OCI-LY1 (cell line): ENCODE measurements around the gene ZNF365.

Experiments
- H2AFZ ChIP-seq: fragments of 200-600 bp; sonication (generic), shearing (Covaris generic); 2 replicates; pipeline ENCODE4 v1.6.0; 2014; ENCODE audit warnings: antibody characterized with exemption, mild to moderate bottlenecking, low read length
- H3F3A ChIP-seq: fragments of 200-600 bp; sonication (generic), shearing (Covaris generic); 2 replicates; pipeline ENCODE4 v1.6.0; 2014; ENCODE audit warnings: mild to moderate bottlenecking, antibody characterized with exemption, low read length, moderate library complexity; ENCODE audit not compliant: insufficient read depth
- H3K27ac ChIP-seq: fragments of 200-600 bp; sonication (generic); 2 replicates; pipeline ENCODE4 v1.5.1; 2014; ENCODE audit warnings: low read length, mixed run types, mild to moderate bottlenecking, low read depth; ENCODE audit not compliant: poor library complexity, severe bottlenecking
- H3K27me3 ChIP-seq: fragments of 200-600 bp; sonication (generic); 2 replicates; pipeline ENCODE4 v1.6.0; 2014; ENCODE audit warnings: antibody characterized with exemption, mild to moderate bottlenecking, low read length, moderate library complexity; ENCODE audit not compliant: insufficient read depth
- H3K36me3 ChIP-seq: fragments of 200-600 bp; sonication (generic); 2 replicates; pipeline ENCODE4 v1.6.1; 2014; ENCODE audit warnings: mild to moderate bottlenecking, antibody characterized with exemption, low read length, moderate library complexity, mixed read lengths; ENCODE audit not compliant: insufficient read depth
- H3K4me1 ChIP-seq: fragments of 200-600 bp; sonication (generic); 2 replicates; pipeline ENCODE4 v1.5.1; 2014; ENCODE audit warnings: mild to moderate bottlenecking, low read length, moderate library complexity; ENCODE audit not compliant: insufficient read depth, severe bottlenecking
- H3K4me2 ChIP-seq: fragments of 200-600 bp; sonication (generic), shearing (Covaris generic); 2 replicates; pipeline ENCODE4 v1.6.1; 2014; ENCODE audit warnings: low read length
- H3K4me3 ChIP-seq: fragments of 200-600 bp; sonication (generic); 2 replicates; pipeline ENCODE4 v1.5.1; 2014; ENCODE audit warnings: low read length, low read depth, mild to moderate bottlenecking, mixed read lengths; ENCODE audit not compliant: poor library complexity, severe bottlenecking
- H3K79me2 ChIP-seq: fragments of 200-600 bp; shearing (Covaris generic); 2 replicates; pipeline ENCODE4 v1.6.1; 2016; ENCODE audit warnings: mixed run types, low read length, mixed read lengths; ENCODE audit not compliant: insufficient read depth
- H3K9ac ChIP-seq: fragments of 200-600 bp; sonication (generic), shearing (Covaris generic); 2 replicates; pipeline ENCODE4 v1.6.1; 2014; ENCODE audit warnings: mild to moderate bottlenecking, low read length, mixed read lengths
- H3K9me2 ChIP-seq: fragments of 200-600 bp; sonication (generic), shearing (Covaris generic); 2 replicates; pipeline ENCODE4 v1.6.1; 2014; ENCODE audit warnings: low read depth, mild to moderate bottlenecking, low read length, mixed read lengths
- H3K9me3 ChIP-seq: fragments of 200-600 bp; shearing (Covaris generic); 2 replicates; pipeline ENCODE4 v1.6.1; 2014; ENCODE audit warnings: low read length, mixed read lengths
- H4K20me1 ChIP-seq: fragments of 200-600 bp; sonication (generic), shearing (Covaris generic); 2 replicates; pipeline ENCODE4 v1.6.0; 2016; ENCODE audit warnings: mild to moderate bottlenecking, low read length; ENCODE audit not compliant: insufficient read depth
- EZH2 ChIP-seq: fragments of 200-600 bp; sonication (generic), shearing (Covaris generic); IDR thresholded peaks from 2 replicates; pipeline ENCODE4 v1.8.0; 2017; ENCODE audit warnings: borderline replicate concordance, mixed run types, mild to moderate bottlenecking, antibody characterized with exemption, low read length, moderate library complexity, mixed read lengths
- TF ChIP-seq, protein P1 (sequence below): fragments of 200-600 bp; sonication (generic), shearing (Covaris generic); IDR thresholded peaks from 2 replicates; pipeline ENCODE4 v1.5.1; 2017; ENCODE audit warnings: mild to moderate bottlenecking, antibody characterized with exemption, low read length, moderate library complexity, mixed read lengths

Gene ZNF365

DNA sequence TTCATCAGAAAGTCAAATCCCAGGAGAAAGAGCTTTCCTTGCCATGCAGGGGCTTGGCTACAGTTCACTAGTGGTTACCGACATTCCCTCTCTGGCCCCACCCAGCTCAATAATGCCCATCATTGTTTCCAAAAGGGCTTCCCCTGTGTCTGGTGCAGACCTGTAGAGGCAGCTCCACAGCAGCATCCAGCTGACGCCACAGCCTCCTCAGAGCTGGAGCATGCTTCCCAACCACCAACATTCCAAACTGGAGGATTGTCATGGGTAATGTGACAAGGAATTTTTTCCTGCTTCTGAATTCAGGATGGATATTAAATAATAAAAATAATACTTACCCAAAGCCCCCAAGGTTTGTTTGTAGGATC is 77.4 kb downstream of the ZNF365 start:
- H3K27ac ChIP-seq = no peak overlapping the region
- no peaks in the 10 kb centered on the region for H3K36me3 ChIP-seq
- H3K4me2 ChIP-seq = no peak overlapping the region

More for the DNA sequence above, 77.4 kb downstream of the ZNF365 start:
- Histone ChIP-seq H3F3A (no peaks in the 10 kb centered on the region), H4K20me1 (no peaks in the 10 kb centered on the region), H3K9me2 (no peaks in the 10 kb centered on the region), H3K27me3 (no peaks in the 10 kb centered on the region), H3K9me3 (no peaks in the 10 kb centered on the region), H3K4me3 (no peak overlapping the region), H2AFZ (no peak overlapping the region), H3K9ac (no peak overlapping the region), H3K4me1 (no peaks in the 10 kb centered on the region), H3K79me2 (no peaks in the 10 kb centered on the region)
- no peak for TF ChIP-seq EZH2
- TF ChIP-seq, protein P1, sequence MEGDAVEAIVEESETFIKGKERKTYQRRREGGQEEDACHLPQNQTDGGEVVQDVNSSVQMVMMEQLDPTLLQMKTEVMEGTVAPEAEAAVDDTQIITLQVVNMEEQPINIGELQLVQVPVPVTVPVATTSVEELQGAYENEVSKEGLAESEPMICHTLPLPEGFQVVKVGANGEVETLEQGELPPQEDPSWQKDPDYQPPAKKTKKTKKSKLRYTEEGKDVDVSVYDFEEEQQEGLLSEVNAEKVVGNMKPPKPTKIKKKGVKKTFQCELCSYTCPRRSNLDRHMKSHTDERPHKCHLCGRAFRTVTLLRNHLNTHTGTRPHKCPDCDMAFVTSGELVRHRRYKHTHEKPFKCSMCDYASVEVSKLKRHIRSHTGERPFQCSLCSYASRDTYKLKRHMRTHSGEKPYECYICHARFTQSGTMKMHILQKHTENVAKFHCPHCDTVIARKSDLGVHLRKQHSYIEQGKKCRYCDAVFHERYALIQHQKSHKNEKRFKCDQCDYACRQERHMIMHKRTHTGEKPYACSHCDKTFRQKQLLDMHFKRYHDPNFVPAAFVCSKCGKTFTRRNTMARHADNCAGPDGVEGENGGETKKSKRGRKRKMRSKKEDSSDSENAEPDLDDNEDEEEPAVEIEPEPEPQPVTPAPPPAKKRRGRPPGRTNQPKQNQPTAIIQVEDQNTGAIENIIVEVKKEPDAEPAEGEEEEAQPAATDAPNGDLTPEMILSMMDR = no peak
